PFSK-1 (cell line): Measurements from ENCODE around the gene CPAMD8.

Source experiments
- POLR2AphosphoS5 ChIP-seq: IDR thresholded peaks from 2 replicates; pipeline ENCODE4 v1.6.1; 2012; ENCODE audit warnings: low read depth, mild to moderate bottlenecking, control low read depth, low read length, moderate library complexity
- SIN3A ChIP-seq: IDR thresholded peaks from 2 replicates; pipeline ENCODE4 v1.6.1; 2012; ENCODE audit warnings: mild to moderate bottlenecking, low read length, moderate library complexity, borderline replicate concordance; ENCODE audit not compliant: insufficient read depth
- TAF1 ChIP-seq: IDR thresholded peaks from 2 replicates; pipeline ENCODE4 v1.6.1; 2012; ENCODE audit warnings: low read length, control low read depth, borderline replicate concordance; ENCODE audit not compliant: insufficient read depth

- TF ChIP-seq TAF1: no peak
- TF ChIP-seq POLR2AphosphoS5: no peak
- no peak for TF ChIP-seq SIN3A
Measured at GRCh38 chr19:16887353-16888265, 139.0 kb downstream of the CPAMD8 start.
